ENCODE results near the gene PARP15. TPM values are rescaled to one million over a fixed set of nuclear protein-coding genes. Genes with fewer than 3 reads are reported as not detected.

The PARP15 gene
- total RNA-seq, 1 experiment from 2014 or later, result 0.12 TPM

- TF ChIP-seq POLR2AphosphoS5 (IDR thresholded peaks at IDR 0.05; ENCODE audit: low read depth, low read length), result no peak
- TF ChIP-seq MAX (IDR thresholded peaks at IDR 0.05), result no peak
- no peak for TF ChIP-seq SP1 (IDR thresholded peaks at IDR 0.05; ENCODE audit: low read depth)
- no peak for TF ChIP-seq RAD21 (IDR thresholded peaks at IDR 0.05; ENCODE audit: low read depth)
- Histone ChIP-seq H3K9me3 (ENCODE audit: control insufficient read depth in 1 of 2, insufficient read depth in 1 of 2, low read depth in 1 of 2, low read length in 2 of 2) (peaks cover 15 to 23% of the 10 kb centered on the region in 2 experiments; a peak in 2 of 4 replicates), H3K9me2 (ENCODE audit: insufficient read depth) (no peaks in the 10 kb centered on the region), H2AFZ (ENCODE audit: low read depth, low read length, poor library complexity, severe bottlenecking) (no peak overlapping the region), H3K79me2 (ENCODE audit: insufficient read depth, low read length) (no peaks in the 10 kb centered on the region), H4K20me1 (ENCODE audit: insufficient read depth) (no peaks in the 10 kb centered on the region), H3K4me2 (ENCODE audit: low read length) (no peak overlapping the region), H3K27ac (ENCODE audit: low read depth, low read length) (no peak overlapping the region), H3K27me3 (ENCODE audit: insufficient read depth, low read length) (no peaks in the 10 kb centered on the region), H3K4me1 (ENCODE audit: control insufficient read depth in 1 of 2, insufficient read depth in 2 of 2, low read length in 2 of 2) (peaks cover 0 to 3% of the 10 kb centered on the region in 2 experiments; a peak in 1 of 4 replicates), H3K36me3 (ENCODE audit: control insufficient read depth in 1 of 2, insufficient read depth in 2 of 2, low read length in 2 of 2) (peaks cover 0 to 4% of the 10 kb centered on the region in 2 experiments; a peak in 1 of 4 replicates), H3K9ac (ENCODE audit: low read length) (no peak overlapping the region), H3K4me3 (replicated peaks in 1 of 2; ENCODE audit: low read depth in 1 of 2, low read length in 2 of 2) (no peak overlapping the region)
- ChIA-PET RAD21 (ENCODE audit: low non-redundant PET in 1 of 2, low total read pairs in 2 of 2, uncharacterized antibody in 2 of 2, unreplicated experiment in 2 of 2) (no interaction called here), POLR2A (no interaction called here), CTCF (no interaction called here)
- ATAC-seq (no peak), DNase-seq (ENCODE audit: low read depth, low spot score) (no peak)
- no TSS peak for BruUV-seq (replicated peaks)
- intact Hi-C loops (cut with micrococcal nuclease), result no loop called here
Observed at GRCh38 chr3:122581622-122582021, 4.2 kb downstream of the PARP15 start.

- peaks cover 15 to 23% of the 10 kb centered on the region in 2 experiments; a peak in 2 of 4 replicates for H3K9me3 ChIP-seq (ENCODE audit: control insufficient read depth in 1 of 2, insufficient read depth in 1 of 2, low read depth in 1 of 2, low read length in 2 of 2)
- H3K4me2 ChIP-seq (ENCODE audit: low read length), result no peak overlapping the region
- H3K9me2 ChIP-seq (ENCODE audit: insufficient read depth), result no peaks in the 10 kb centered on the region
- no peak overlapping the region for H3K9ac ChIP-seq (ENCODE audit: low read length)
- no peaks in the 10 kb centered on the region for H3K27me3 ChIP-seq (ENCODE audit: insufficient read depth, low read length)
- H4K20me1 ChIP-seq (ENCODE audit: insufficient read depth), result no peaks in the 10 kb centered on the region
- RAD21 ChIA-PET (ENCODE audit: low non-redundant PET in 1 of 2, low total read pairs in 2 of 2, uncharacterized antibody in 2 of 2, unreplicated experiment in 2 of 2), result no interaction called here
- no peak for DNase-seq (ENCODE audit: low read depth, low spot score)
- H3K79me2 ChIP-seq (ENCODE audit: insufficient read depth, low read length), result no peaks in the 10 kb centered on the region
- CTCF ChIA-PET, result no interaction called here
- H3K36me3 ChIP-seq (ENCODE audit: control insufficient read depth in 1 of 2, insufficient read depth in 2 of 2, low read length in 2 of 2), result peaks cover 0 to 4% of the 10 kb centered on the region in 2 experiments; a peak in 1 of 4 replicates
- no peak overlapping the region for H3K27ac ChIP-seq (ENCODE audit: low read depth, low read length)
- no peak overlapping the region for H2AFZ ChIP-seq (ENCODE audit: low read depth, low read length, poor library complexity, severe bottlenecking)
- no TSS peak for BruUV-seq (replicated peaks)
- H3K4me3 ChIP-seq (replicated peaks in 1 of 2; ENCODE audit: low read depth in 1 of 2, low read length in 2 of 2), result no peak overlapping the region
- ATAC-seq, result no peak
- peaks cover 0 to 3% of the 10 kb centered on the region in 2 experiments; a peak in 1 of 4 replicates for H3K4me1 ChIP-seq (ENCODE audit: control insufficient read depth in 1 of 2, insufficient read depth in 2 of 2, low read length in 2 of 2)
- TF ChIP-seq CBX3 (IDR thresholded peaks at IDR 0.05; ENCODE audit: low read depth) (peak; percentile 74; the same call in 1 of the 2 replicates), EZH2 (IDR thresholded peaks at IDR 0.05) (no peak)
- intact Hi-C loops (cut with micrococcal nuclease), result no loop called here
- POLR2A ChIA-PET, result no interaction called here
Observed at GRCh38 chr3:122582390-122582789, 4.9 kb downstream of the PARP15 start.
